Stimulated activated CD4-positive, alpha-beta T cell treated with anti-CD3 and anti-CD28 coated beads, Interleukin-1b, Interleukin-23, amount 100 ng/mL, for 48 hours (primary cell): ENCODE data around the gene AVEN.
"Not testable (repeated sequence)": the region's sequence is repeated elsewhere in the genome, so short reads cannot be mapped to it uniquely, and the experiment has no call there.

Experiments used
- DNase-seq: peaks from one replicate; pipeline ENCODE4 v3.0.0-alpha.2; 2020

Gene AVEN

GRCh38 chr15:34038023-34038870 is 757 bp downstream of the AVEN start:
- peak; percentile 71 for DNase-seq

- DNase-seq: no peak
These were observed 6.8 kb downstream of the AVEN start for GRCh38 chr15:34031987-34032760.

- no peak for DNase-seq
These were observed 11.4 kb downstream of the AVEN start for GRCh38 chr15:34027606-34028005.

GRCh38 chr15:34025252-34025651 is 13.8 kb downstream of the AVEN start:
- no peak for DNase-seq

GRCh38 chr15:34023907-34024306 is 15.1 kb downstream of the AVEN start:
- no peak for DNase-seq

GRCh38 chr15:34019369-34019990 is 19.5 kb downstream of the AVEN start:
- DNase-seq: no peak

GRCh38 chr15:34018738-34019137 is 20.3 kb downstream of the AVEN start:
- not testable (repeated sequence) for DNase-seq

- peak; percentile 25 for DNase-seq
These were observed 20.9 kb downstream of the AVEN start for GRCh38 chr15:34018021-34018645.

GRCh38 chr15:34014556-34014955 is 24.4 kb downstream of the AVEN start:
- DNase-seq: no peak

- no peak for DNase-seq
These were observed 25.3 kb downstream of the AVEN start for GRCh38 chr15:34013746-34014145.

- no peak for DNase-seq
These were observed 26.5 kb downstream of the AVEN start for GRCh38 chr15:34012461-34013028.

GRCh38 chr15:34011481-34011880 is 27.5 kb downstream of the AVEN start:
- no peak for DNase-seq

- DNase-seq: no peak
These were observed 28.1 kb downstream of the AVEN start for GRCh38 chr15:34010921-34011320.

- no peak for DNase-seq
These were observed 29.3 kb downstream of the AVEN start for GRCh38 chr15:34009656-34010055.

GRCh38 chr15:34006381-34006780 is 32.6 kb downstream of the AVEN start:
- DNase-seq: no peak

GRCh38 chr15:34001536-34001935 is 37.5 kb downstream of the AVEN start:
- no peak for DNase-seq

- DNase-seq: not testable (repeated sequence)
These were observed 43.3 kb downstream of the AVEN start for GRCh38 chr15:33995666-33996065.

GRCh38 chr15:33994005-33994615 is 44.9 kb downstream of the AVEN start:
- peak; percentile 3 for DNase-seq

- DNase-seq: no peak
These were observed 50.6 kb downstream of the AVEN start for GRCh38 chr15:33988384-33988783.

GRCh38 chr15:33987444-33987843 is 51.6 kb downstream of the AVEN start:
- no peak for DNase-seq

- no peak for DNase-seq
These were observed 53.3 kb downstream of the AVEN start for GRCh38 chr15:33985751-33986150.

- DNase-seq: no peak
These were observed 53.7 kb downstream of the AVEN start for GRCh38 chr15:33985287-33985686.
